CD4-positive, alpha-beta T cell (primary cell): ENCODE measurements around the gene CHMP1A. TPM values are rescaled to one million over a fixed set of nuclear protein-coding genes. Genes with fewer than 3 reads are reported as not detected.

Experiments
- ATAC-seq: fragments of 200-7000 bp; cut with Tn5 transposase; one replicate; pipeline ENCODE4 v1.10.0; 2022; ENCODE audit warnings: mild to moderate bottlenecking; ENCODE audit not compliant: poor library complexity
- CTCF ChIA-PET: fragments of 350-600 bp; sonication (Branson Sonifier 250); formaldehyde crosslinking; loops from one replicate; lab custom pipeline; 2021; ENCODE audit warnings: antibody characterized with exemption, inconsistent platforms; lab: Charles Lee
- POLR2A ChIA-PET: fragments of 350-600 bp; sonication (Branson Sonifier 250); formaldehyde crosslinking; loops from one replicate; lab custom pipeline; 2021; ENCODE audit warnings: antibody characterized with exemption, inconsistent platforms; lab: Charles Lee
- DNase-seq, 14 experiments: peaks; one replicate each; pipeline ENCODE4 v3.0.0-alpha.2; 2013 to 2020; ENCODE audit warnings: mixed read lengths in 2 of 14
- H3K27ac ChIP-seq, 2 donors: one replicate each; pipeline versions ENCODE4 v1.5.1 to v1.7.0; 2013; ENCODE audit warnings: low read length in 2 of 2, low read depth in 1 of 2, mild to moderate bottlenecking in 1 of 2
- H3K27me3 ChIP-seq, 2 experiments: 1 replicate in 1 of 2; 2 replicates in 1 of 2; pipeline versions ENCODE4 v1.6.1 to v1.7.0; 2013; ENCODE audit warnings: low read length in 2 of 2, control low read depth in 1 of 2, mild to moderate bottlenecking in 1 of 2, moderate library complexity in 1 of 2; ENCODE audit not compliant: insufficient read depth in 2 of 2, control insufficient read depth in 1 of 2
- H3K36me3 ChIP-seq: one replicate; pipeline ENCODE4 v1.6.1; 2013; ENCODE audit warnings: low read length, control low read depth; ENCODE audit not compliant: insufficient read depth
- H3K4me1 ChIP-seq: one replicate; pipeline ENCODE4 v1.6.1; 2013; ENCODE audit warnings: low read length, control low read depth; ENCODE audit not compliant: insufficient read depth
- H3K4me3 ChIP-seq: one replicate; pipeline ENCODE4 v1.5.1; 2013; ENCODE audit warnings: mild to moderate bottlenecking, low read length, moderate library complexity
- H3K9me3 ChIP-seq, 2 experiments: 1 replicate in 1 of 2; 2 replicates in 1 of 2; pipeline versions ENCODE4 v1.6.1 to v1.7.0; 2013; ENCODE audit warnings: low read length in 2 of 2, mild to moderate bottlenecking in 2 of 2, control low read depth in 1 of 2, moderate library complexity in 1 of 2; ENCODE audit not compliant: control insufficient read depth in 1 of 2, insufficient read depth in 1 of 2
- H3K27ac Mint-ChIP-seq: one replicate; pipeline ENCODE4 v1.8.0; 2020; ENCODE audit warnings: mixed read lengths
- H3K27me3 Mint-ChIP-seq: one replicate; pipeline ENCODE4 v1.8.0; 2021; ENCODE audit warnings: mixed read lengths
- H3K36me3 Mint-ChIP-seq: one replicate; pipeline ENCODE4 v1.8.0; 2021; ENCODE audit warnings: low read depth, mixed read lengths
- H3K4me1 Mint-ChIP-seq: one replicate; pipeline ENCODE4 v1.8.0; 2021; ENCODE audit warnings: low read depth, mixed read lengths
- H3K4me3 Mint-ChIP-seq: one replicate; pipeline ENCODE4 v1.8.0; 2020; ENCODE audit warnings: mild to moderate bottlenecking, mixed read lengths
- H3K9me3 Mint-ChIP-seq: one replicate; pipeline ENCODE4 v1.8.0; 2020; ENCODE audit warnings: mixed read lengths
- intact Hi-C, 2 experiments: fragments of 100-400 bp; cut with DNase I in 1 of 2; cut with micrococcal nuclease in 1 of 2; formaldehyde crosslinking; loops; one replicate each; pipeline versions ENCODE4 v1.15.1 to v1.9.0; 2023 to 2025; cut with DNase I, micrococcal nuclease
- total RNA-seq, 174 experiments: library from RNA in 2 of 174; stranded (reverse) in 2 of 174; gene quantifications; one replicate each; pipeline ENCODE4 v1.2.3 and lab custom pipeline; 2021 to 2026
- TF ChIP-seq, protein P1 (sequence below): fragments of 200-600 bp; IDR thresholded peaks from one replicate; pipeline ENCODE4 v1.8.0; 2022; ENCODE audit warnings: antibody characterized with exemption, mild to moderate bottlenecking

Gene CHMP1A
- total RNA-seq, 2 experiments from 2014 or later = 54.7 to 55.9 TPM

DNA sequence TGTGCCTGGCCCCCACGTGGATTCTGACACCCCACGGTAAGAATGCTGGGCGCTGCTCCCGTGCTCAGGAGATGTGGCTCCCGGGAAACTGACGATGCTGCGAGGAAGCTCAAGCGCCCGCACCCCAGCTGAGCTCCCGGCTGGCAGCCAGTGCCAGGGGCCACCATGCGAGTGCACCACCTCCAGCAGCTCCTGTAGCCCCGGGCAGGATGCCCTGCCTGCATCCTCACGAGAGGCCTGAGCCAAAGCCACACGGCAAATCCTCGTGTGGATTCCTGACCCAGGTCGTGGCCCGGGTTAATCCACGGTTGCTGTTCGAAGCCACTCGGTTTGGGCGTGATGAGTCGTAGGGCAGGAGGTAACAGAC is 55.6 kb downstream of the CHMP1A start:
- TF ChIP-seq, protein P1, sequence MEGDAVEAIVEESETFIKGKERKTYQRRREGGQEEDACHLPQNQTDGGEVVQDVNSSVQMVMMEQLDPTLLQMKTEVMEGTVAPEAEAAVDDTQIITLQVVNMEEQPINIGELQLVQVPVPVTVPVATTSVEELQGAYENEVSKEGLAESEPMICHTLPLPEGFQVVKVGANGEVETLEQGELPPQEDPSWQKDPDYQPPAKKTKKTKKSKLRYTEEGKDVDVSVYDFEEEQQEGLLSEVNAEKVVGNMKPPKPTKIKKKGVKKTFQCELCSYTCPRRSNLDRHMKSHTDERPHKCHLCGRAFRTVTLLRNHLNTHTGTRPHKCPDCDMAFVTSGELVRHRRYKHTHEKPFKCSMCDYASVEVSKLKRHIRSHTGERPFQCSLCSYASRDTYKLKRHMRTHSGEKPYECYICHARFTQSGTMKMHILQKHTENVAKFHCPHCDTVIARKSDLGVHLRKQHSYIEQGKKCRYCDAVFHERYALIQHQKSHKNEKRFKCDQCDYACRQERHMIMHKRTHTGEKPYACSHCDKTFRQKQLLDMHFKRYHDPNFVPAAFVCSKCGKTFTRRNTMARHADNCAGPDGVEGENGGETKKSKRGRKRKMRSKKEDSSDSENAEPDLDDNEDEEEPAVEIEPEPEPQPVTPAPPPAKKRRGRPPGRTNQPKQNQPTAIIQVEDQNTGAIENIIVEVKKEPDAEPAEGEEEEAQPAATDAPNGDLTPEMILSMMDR = no peak
- no peaks in the 10 kb centered on the region for H3K27me3 ChIP-seq
- ATAC-seq (no peak), DNase-seq (no peak)
- H3K4me1 ChIP-seq = peaks cover 21% of the 10 kb centered on the region
- H3K9me3 ChIP-seq = no peaks in the 10 kb centered on the region
- Mint-ChIP-seq H3K9me3 (no peaks in the 10 kb centered on the region), H3K4me1 (peaks cover 12% of the 10 kb centered on the region), H3K27ac (no peak overlapping the region), H3K4me3 (no peak overlapping the region), H3K27me3 (no peaks in the 10 kb centered on the region), H3K36me3 (no peaks in the 10 kb centered on the region)
- ChIA-PET CTCF (interaction anchor here (0.6 kb wide), 1 partner anchor 94 kb away, joined by 4 read pairs; no protein-coding TSS in a partner anchor), POLR2A (no interaction called here)
- no peak overlapping the region for H3K27ac ChIP-seq
- H3K36me3 ChIP-seq = no peaks in the 10 kb centered on the region
- intact Hi-C loops = no loop called here
- no peak overlapping the region for H3K4me3 ChIP-seq

DNA sequence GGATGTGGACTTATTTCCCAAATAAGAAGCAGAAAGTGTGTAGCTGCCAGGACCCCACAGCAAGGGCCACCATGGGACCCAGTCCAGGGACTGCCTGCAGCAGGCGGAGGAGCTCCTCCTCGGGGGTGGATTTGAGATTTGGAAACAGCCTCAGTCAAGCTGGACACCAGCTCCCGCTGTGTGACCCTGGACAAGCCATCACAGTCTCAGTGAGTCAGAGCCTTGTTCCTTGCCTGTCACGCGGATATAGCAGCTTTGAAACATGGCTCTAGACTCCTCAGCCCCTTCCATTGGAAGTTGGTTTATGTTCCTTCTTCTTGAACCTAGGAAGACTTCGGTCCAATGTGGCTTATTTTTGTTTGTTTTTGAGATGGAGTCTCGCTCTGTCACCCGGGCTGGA is 56.6 kb downstream of the CHMP1A start:
- Histone ChIP-seq H3K4me3 (no peak overlapping the region), H3K36me3 (no peaks in the 10 kb centered on the region), H3K27me3 (no peaks in the 10 kb centered on the region), H3K9me3 (no peaks in the 10 kb centered on the region), H3K4me1 (peaks cover 21% of the 10 kb centered on the region), H3K27ac (no peak overlapping the region)
- Mint-ChIP-seq H3K4me3 (no peak overlapping the region), H3K27me3 (no peaks in the 10 kb centered on the region), H3K27ac (no peak overlapping the region), H3K4me1 (peaks cover 12% of the 10 kb centered on the region), H3K36me3 (no peaks in the 10 kb centered on the region), H3K9me3 (no peaks in the 10 kb centered on the region)
- DNase-seq (no peak), ATAC-seq (no peak)
- ChIA-PET POLR2A (no interaction called here), CTCF (no interaction called here)
- intact Hi-C loops = no loop called here
- TF ChIP-seq, protein P1 = no peak

DNA sequence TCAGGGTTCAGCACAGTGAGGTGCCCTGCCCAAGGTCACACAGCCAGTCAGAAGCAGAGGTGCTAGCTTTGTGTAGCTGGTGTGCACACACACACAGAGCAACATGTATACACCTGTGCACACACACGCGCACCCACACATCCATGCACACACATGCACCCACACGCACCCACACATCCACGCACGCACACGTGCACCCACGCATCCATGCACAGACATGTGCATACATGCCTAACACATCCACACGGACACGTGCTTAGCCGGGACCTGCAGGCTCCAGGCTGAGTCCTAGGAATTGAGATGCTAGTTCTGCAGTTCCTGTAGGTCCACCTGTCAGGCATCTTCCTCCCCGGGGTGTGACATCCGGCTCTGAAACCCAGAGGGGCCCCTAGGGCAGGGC is 57.1 kb downstream of the CHMP1A start:
- ChIA-PET POLR2A (no interaction called here), CTCF (no interaction called here)
- no peak overlapping the region for H3K27ac Mint-ChIP-seq
- Histone ChIP-seq H3K9me3 (no peaks in the 10 kb centered on the region), H3K36me3 (no peaks in the 10 kb centered on the region), H3K27ac (no peak overlapping the region), H3K4me3 (no peak overlapping the region), H3K4me1 (peaks cover 21% of the 10 kb centered on the region), H3K27me3 (no peaks in the 10 kb centered on the region)
- H3K36me3 Mint-ChIP-seq = no peaks in the 10 kb centered on the region
- intact Hi-C loops = no loop called here
- DNase-seq (no peak), ATAC-seq (no peak)
- no peaks in the 10 kb centered on the region for H3K9me3 Mint-ChIP-seq
- H3K27me3 Mint-ChIP-seq = no peaks in the 10 kb centered on the region
- TF ChIP-seq, protein P1 = no peak
- no peak overlapping the region for H3K4me3 Mint-ChIP-seq
- H3K4me1 Mint-ChIP-seq = peaks cover 12% of the 10 kb centered on the region
